Breast epithelium (tissue), 4 donors: ENCODE results near the gene OR10T2. TPM values are rescaled to one million over a fixed set of nuclear protein-coding genes. Genes with fewer than 3 reads are reported as not detected.

Experiments
- DNase-seq, 2 donors: peaks; one replicate each; pipeline ENCODE4 v3.0.0-alpha.2; 2019; ENCODE audit warnings: low spot score in 2 of 2
- H3K27ac ChIP-seq, 2 donors: fragments of 200-600 bp; sonication (generic) in 1 of 2; one replicate each; pipeline ENCODE4 v1.5.1; 2016 to 2019; ENCODE audit warnings: mild to moderate bottlenecking in 1 of 2
- H3K27me3 ChIP-seq, 2 donors: fragments of 200-600 bp; sonication (generic) in 1 of 2; one replicate each; pipeline versions ENCODE4 v1.5.1 to v1.6.0; 2017 to 2019; ENCODE audit warnings: control low read depth in 1 of 2, mild to moderate bottlenecking in 1 of 2
- H3K36me3 ChIP-seq: fragments of 200-600 bp; one replicate; pipeline ENCODE4 v1.5.1; 2019
- H3K4me1 ChIP-seq, 2 donors: fragments of 200-600 bp; sonication (generic); one replicate each; pipeline ENCODE4 v1.5.1; 2016 to 2019; ENCODE audit warnings: control low read depth in 1 of 2
- H3K4me3 ChIP-seq, 3 donors: fragments of 200-600 bp; sonication (generic); 1 replicate in 2 of 3; 2 replicates in 1 of 3; pipeline ENCODE4 v1.5.1; 2016 to 2019; ENCODE audit warnings: mild to moderate bottlenecking in 3 of 3, moderate library complexity in 2 of 3
- H3K9me3 ChIP-seq, 2 donors: fragments of 200-600 bp; sonication (generic) in 1 of 2; one replicate each; pipeline ENCODE4 v1.5.1; 2016 to 2019; ENCODE audit warnings: control low read depth in 1 of 2
- POLR2A ChIP-seq: fragments of 450-650 bp; IDR thresholded peaks from one replicate; pipeline ENCODE4 v1.6.1; 2016; ENCODE audit warnings: antibody characterized with exemption, mild to moderate bottlenecking, moderate library complexity
- POLR2AphosphoS5 ChIP-seq, 3 donors: sonication (generic); formaldehyde crosslinking; IDR thresholded peaks; one replicate each; pipeline ENCODE4 v1.6.1; 2017; ENCODE audit warnings: antibody characterized with exemption in 3 of 3
- intact Hi-C: fragments of 100-400 bp; cut with DNase I; formaldehyde crosslinking; loops from one replicate; pipeline ENCODE4 v1.15.1; 2023; ENCODE audit warnings: low total_unique reads
- total RNA-seq, 3 donors: library from RNA; depleted of rRNA; stranded (reverse); fragments of >200 nt; gene quantifications; one replicate each; pipeline ENCODE4 v1.1.0, GENCODE V29; 2016
- TF ChIP-seq, protein P1 (sequence below), 3 donors: fragments of 450-650 bp; IDR thresholded peaks; one replicate each; pipeline ENCODE4 v1.5.1; 2016 to 2017; ENCODE audit warnings: antibody characterized with exemption in 3 of 3, mild to moderate bottlenecking in 3 of 3, moderate library complexity in 3 of 3

OR10T2 gene
- total RNA-seq, 3 donors from 2014 or later = not detected

GRCh38 chr1:158400871-158401270 lies 1.6 kb upstream of the OR10T2 start:
- no peak for DNase-seq
- H3K27ac ChIP-seq = no peak overlapping the region
- H3K9me3 ChIP-seq = no peaks in the 10 kb centered on the region
- H3K36me3 ChIP-seq = no peaks in the 10 kb centered on the region
- H3K27me3 ChIP-seq = no peaks in the 10 kb centered on the region
- H3K4me1 ChIP-seq = no peaks in the 10 kb centered on the region
- intact Hi-C loops = no loop called here
- no peak overlapping the region for H3K4me3 ChIP-seq
- no peak for TF ChIP-seq POLR2A
- TF ChIP-seq, protein P1, sequence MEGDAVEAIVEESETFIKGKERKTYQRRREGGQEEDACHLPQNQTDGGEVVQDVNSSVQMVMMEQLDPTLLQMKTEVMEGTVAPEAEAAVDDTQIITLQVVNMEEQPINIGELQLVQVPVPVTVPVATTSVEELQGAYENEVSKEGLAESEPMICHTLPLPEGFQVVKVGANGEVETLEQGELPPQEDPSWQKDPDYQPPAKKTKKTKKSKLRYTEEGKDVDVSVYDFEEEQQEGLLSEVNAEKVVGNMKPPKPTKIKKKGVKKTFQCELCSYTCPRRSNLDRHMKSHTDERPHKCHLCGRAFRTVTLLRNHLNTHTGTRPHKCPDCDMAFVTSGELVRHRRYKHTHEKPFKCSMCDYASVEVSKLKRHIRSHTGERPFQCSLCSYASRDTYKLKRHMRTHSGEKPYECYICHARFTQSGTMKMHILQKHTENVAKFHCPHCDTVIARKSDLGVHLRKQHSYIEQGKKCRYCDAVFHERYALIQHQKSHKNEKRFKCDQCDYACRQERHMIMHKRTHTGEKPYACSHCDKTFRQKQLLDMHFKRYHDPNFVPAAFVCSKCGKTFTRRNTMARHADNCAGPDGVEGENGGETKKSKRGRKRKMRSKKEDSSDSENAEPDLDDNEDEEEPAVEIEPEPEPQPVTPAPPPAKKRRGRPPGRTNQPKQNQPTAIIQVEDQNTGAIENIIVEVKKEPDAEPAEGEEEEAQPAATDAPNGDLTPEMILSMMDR (IDR thresholded peaks at IDR 0.05) = no peak

GRCh38 chr1:158396646-158397045 lies 2.6 kb downstream of the OR10T2 start:
- TF ChIP-seq, protein P1 (IDR thresholded peaks at IDR 0.05) = no peak
- TF ChIP-seq POLR2AphosphoS5 (IDR thresholded peaks at IDR 0.05) = no peak
- Histone ChIP-seq H3K4me3 (no peak overlapping the region), H3K9me3 (no peaks in the 10 kb centered on the region)

GRCh38 chr1:158393476-158393875 lies 5.8 kb downstream of the OR10T2 start:
- Histone ChIP-seq H3K4me1 (no peaks in the 10 kb centered on the region), H3K27me3 (no peaks in the 10 kb centered on the region), H3K36me3 (no peaks in the 10 kb centered on the region), H3K27ac (no peak overlapping the region), H3K4me3 (no peak overlapping the region), H3K9me3 (no peaks in the 10 kb centered on the region)
- no peak for TF ChIP-seq POLR2AphosphoS5 (IDR thresholded peaks at IDR 0.05)
- TF ChIP-seq, protein P1 (IDR thresholded peaks at IDR 0.05) = no peak
- no peak for TF ChIP-seq POLR2A
- intact Hi-C loops = no loop called here
- DNase-seq = no peak

More at GRCh38 chr1:158396646-158397045, 2.6 kb downstream of the OR10T2 start:
- H3K4me1 ChIP-seq = no peaks in the 10 kb centered on the region
- H3K27ac ChIP-seq = no peak overlapping the region
- no peaks in the 10 kb centered on the region for H3K27me3 ChIP-seq
- no peaks in the 10 kb centered on the region for H3K36me3 ChIP-seq
- intact Hi-C loops = no loop called here
- DNase-seq = no peak

DNA sequence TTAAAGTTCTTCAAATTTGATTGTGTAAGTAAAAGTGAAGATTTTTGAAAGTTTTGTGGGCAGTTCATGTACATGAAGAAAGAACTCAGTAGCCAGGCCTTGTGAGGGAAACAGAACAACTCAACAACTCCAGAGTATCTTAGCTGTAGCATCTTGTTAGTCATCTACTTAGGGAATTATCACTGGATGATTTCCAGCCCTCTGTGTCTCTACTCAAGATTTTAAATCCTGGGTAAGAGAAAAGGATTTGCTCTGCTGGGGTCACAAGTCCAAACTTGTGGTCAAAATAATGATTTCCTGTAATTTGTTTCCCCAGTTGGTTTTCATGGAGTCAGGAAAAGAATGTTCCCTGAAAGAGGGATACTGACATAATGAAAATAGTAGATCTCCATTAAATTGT lies 8.2 kb downstream of the OR10T2 start:
- Histone ChIP-seq H3K36me3 (no peaks in the 10 kb centered on the region), H3K9me3 (no peaks in the 10 kb centered on the region), H3K4me3 (no peak overlapping the region), H3K27ac (no peak overlapping the region), H3K27me3 (no peaks in the 10 kb centered on the region), H3K4me1 (no peaks in the 10 kb centered on the region)
- TF ChIP-seq, protein P1 (IDR thresholded peaks at IDR 0.05) = no peak
- no peak for TF ChIP-seq POLR2AphosphoS5 (IDR thresholded peaks at IDR 0.05)
- no peak for TF ChIP-seq POLR2A
- DNase-seq = no peak
- intact Hi-C loops = no loop called here

- Histone ChIP-seq H3K27me3 (no peaks in the 10 kb centered on the region), H3K4me3 (no peak overlapping the region), H3K36me3 (no peaks in the 10 kb centered on the region), H3K4me1 (no peaks in the 10 kb centered on the region), H3K27ac (no peak overlapping the region), H3K9me3 (no peaks in the 10 kb centered on the region)
- no peak for TF ChIP-seq POLR2A
- TF ChIP-seq, protein P1 (IDR thresholded peaks at IDR 0.05) = no peak
- intact Hi-C loops = no loop called here
- no peak for DNase-seq
Observed at GRCh38 chr1:158390331-158390730, 8.9 kb downstream of the OR10T2 start.
